Glomerular visceral epithelial cell (primary cell): ENCODE measurements around the gene AMT.
A peak's percentile ranks its signal among the peaks of the same experiment; 100 is the strongest.
"Not testable (repeated sequence)": the region's sequence is repeated elsewhere in the genome, so short reads cannot be mapped to it uniquely, and the experiment has no call there.

Experiments used
- DNase-seq: peaks from one replicate; pipeline ENCODE4 v3.0.0-alpha.2; 2016; ENCODE audit errors: extremely low spot score

Gene AMT

DNA sequence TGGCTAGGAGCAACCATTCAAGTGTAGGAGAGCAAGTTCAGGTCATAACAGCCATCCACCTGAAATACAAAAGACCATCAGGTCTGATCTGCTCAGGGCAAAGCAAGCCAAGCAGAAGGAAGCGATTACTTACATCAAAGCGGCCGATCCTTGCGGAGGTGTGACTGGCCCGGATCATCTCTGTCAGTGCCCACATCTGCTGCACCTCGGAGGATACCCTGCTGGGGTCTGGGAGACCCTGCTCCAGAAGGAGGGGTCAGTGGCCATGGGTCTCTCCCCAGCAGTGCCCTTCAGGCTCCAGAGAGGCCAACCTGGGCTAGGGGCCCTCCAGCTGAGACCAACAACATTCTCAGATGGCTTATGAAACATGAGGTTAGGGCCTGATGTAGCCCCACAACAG, 2.5 kb upstream of the AMT start:
- no peak for DNase-seq

DNA sequence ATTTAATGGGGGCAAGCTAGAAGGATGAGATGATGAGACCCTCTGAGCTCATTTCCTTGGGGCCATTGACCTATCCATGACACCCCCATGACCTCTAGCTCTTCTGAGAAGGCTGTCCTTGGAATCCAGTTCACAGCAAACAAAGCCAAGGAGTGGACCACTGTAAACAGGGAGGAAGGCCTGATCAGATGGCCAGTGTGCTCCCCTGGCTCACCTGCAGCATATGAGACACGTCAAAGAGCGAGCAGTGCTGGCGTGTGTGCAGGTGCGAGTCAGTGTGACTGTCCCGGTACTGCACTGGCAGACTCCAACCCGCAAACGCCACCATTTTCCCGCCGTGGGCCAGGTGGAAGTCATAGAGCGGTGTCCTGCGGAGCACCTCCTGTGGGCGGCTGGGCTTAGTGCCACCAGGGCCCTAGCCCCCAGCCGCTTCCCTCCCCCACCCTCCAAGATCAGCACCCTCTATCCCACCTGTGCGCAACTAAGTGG, 339 bp downstream of the AMT start:
- DNase-seq, result no peak

DNA sequence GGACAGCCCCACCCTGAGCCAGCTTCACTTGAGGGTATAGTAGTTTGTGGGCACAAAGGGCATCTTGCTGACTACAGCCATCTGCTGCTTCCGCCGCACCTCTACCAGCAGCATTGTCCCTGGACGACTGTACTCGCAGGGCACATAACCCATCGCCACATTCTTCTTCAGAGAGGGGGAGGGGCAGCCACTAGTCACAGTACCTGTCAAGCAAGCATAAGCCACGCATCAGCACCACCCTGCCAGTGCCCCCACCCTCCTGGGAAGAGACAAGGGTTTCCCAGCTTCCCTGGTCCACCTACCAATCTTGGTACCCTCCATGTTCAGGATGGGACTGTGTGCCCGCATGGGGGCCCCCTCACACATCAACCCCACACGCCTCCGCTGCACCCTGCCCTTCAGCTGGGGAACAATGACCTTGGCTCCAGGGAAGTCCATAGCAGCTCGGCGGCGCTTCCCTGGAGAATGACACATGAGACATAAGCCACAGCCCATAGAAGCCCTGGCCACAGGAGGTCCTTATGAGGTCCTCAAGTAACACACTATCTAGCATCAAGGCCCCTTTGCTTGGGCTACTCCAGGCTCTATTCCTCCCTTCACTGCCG, 4.7 kb downstream of the AMT start:
- no peak for DNase-seq

DNA sequence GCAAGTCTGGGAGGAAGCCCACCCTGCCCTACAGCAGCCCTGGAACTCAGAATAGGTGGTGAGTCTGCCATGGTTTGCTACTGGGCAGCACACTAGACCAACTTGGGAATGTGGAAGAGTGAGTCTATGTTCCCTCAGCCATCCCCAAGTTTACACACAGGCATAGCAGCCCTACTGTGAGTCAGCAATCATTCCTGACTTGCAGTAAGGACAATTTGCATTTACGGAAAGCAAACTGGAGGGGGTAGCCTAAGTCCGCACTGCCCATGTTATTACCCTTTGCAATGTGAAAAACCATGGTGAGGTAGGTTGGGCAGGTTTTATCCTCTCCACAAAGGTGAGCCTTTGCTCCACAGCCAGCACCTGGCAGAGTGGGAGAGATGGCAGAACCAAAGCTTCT, 5.4 kb downstream of the AMT start:
- DNase-seq, result no peak

DNA sequence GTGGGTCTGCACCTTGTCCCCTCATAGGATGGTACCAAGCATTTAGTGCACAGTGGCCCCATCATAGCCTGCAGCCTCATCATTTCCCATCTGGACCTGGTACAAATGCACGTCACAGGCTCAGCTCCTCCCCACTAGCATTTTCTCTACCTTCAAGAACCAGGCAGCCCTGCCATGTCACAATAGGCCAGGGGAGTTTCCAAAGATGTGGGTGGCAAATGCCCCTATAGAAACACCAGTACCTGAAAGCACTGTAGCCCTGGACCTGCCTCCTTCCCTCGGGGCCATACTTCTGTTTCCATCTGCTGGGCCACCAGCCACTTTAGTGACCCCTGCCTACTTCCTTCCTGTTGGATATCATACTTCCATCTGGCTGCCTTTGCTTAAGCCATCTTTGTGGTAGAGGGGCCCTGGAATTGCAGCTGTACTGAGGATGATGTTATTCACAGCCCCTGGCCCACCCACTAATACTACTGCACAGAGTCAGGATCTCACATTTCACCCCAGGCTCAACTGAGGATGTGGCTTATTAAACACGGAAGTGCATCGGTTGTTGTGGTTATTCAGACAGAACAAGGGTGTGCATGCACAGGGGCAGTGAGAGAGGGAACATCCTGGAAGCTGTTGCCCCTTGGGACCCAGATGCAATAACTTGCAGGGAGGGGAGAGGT, 6.2 kb downstream of the AMT start:
- no peak for DNase-seq

DNA sequence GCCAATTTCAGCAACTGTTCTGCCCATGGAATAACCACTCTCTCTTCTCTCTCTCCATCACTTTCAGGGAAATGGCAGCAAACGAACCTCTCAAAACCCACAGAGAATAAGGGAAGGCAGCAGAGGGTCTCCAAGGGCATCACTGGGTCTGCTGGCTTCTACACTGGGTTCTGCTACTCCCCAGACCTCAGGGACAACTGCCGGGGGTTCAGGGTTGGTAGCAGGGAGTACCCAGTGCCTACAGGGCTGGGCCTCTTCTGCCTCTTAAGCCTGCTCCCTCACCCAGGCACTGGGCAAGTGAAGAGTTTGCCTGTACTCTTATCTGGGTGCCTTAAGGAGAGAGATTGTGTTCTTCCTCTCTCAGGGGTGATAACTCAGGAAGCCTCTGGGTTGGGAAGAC, 7.5 kb downstream of the AMT start:
- no peak for DNase-seq

DNA sequence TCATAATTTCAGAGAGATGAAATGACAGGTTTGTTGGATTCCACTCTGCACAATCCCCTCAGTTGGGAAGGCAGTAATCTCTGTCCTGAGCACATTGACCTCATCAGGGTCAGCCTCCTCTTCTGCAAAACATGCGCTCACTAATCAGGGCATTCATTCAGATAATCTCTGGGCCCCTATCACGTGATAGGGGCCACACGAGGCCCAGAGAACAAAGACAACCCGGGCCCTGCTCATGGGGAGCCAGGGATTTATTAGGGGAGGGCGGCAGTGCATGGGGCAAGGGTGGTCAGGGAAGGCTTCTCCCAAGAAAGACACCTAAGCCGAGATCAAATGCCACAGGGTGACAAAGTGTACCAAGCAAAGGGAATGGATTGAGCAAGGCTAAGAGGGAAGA, 8.9 kb downstream of the AMT start:
- DNase-seq, result no peak

DNA sequence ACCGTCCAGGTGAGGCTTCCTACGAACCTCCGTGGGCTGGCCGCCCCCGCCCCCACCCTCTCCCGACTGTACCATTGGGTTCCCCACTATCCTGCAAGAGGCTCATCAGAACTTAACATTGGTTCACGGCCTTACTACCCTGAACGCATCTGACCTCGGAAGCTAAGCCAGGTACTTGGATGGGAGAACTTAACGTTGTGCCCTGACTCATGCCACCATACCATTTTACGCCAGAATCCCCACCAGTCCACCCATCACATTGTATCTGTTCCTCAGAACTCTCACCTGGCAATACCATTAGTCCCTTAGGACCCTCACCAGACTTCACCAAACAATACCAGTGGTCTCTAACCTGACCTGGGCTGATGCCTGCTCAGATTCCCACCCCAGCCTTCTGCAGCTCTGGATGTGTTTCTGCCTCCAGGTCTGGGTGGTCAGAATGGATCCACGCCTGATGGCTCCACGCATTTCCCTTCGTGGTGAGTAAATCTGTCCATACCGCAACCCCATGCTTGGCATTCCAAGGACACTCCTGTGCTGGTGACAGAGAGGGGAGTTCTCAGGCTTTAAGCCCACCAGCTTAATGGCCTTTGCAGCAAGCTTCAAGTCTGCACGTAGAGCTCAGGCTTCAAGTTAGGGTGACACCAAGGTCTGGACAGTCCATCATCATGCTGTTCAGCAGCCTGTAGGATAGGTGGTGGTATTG, 9.5 kb downstream of the AMT start:
- DNase-seq, result no peak

DNA sequence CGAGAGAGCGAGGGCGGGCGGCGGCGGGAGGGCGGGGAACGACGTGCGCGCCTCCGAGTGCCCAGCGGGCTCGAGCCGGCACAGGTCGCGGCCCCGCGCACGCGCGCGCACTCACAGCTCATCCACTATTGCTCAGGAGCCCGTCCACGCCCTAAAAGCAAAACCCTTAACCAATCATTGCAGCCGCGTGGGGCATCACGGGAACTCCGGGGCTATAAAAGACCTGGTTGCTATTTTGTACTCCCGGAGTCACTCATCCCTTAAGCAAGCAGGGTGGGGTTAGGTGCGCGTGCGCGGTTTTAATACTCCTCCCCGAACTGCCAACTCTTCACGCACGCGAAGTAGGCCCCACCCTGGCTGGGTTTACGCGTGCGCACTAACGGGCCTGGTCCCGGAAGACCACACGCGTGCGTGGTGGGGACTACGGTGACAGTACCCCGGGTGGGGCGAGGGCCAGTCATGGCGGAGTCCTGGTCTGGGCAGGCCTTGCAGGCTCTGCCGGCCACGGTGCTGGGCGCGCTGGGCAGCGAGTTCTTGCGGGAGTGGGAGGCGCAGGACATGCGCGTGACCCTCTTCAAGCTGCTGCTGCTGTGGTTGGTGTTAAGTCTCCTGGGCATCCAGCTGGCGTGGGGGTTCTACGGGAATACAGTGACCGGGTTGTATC, 10.2 kb downstream of the AMT start, which contains the start of the genes RHOA and TCTA:
Gene RHOA, minus strand, starts transcription at position 9 of the 664 bp plus-strand sequence. CDS start 36,387 bp downstream, outside the sequence.
Gene TCTA, plus strand, starts transcription at position 456 of the 664 bp plus-strand sequence. Its CDS starts 4 bp downstream, at position 460.
- peak; percentile 100 for DNase-seq

DNA sequence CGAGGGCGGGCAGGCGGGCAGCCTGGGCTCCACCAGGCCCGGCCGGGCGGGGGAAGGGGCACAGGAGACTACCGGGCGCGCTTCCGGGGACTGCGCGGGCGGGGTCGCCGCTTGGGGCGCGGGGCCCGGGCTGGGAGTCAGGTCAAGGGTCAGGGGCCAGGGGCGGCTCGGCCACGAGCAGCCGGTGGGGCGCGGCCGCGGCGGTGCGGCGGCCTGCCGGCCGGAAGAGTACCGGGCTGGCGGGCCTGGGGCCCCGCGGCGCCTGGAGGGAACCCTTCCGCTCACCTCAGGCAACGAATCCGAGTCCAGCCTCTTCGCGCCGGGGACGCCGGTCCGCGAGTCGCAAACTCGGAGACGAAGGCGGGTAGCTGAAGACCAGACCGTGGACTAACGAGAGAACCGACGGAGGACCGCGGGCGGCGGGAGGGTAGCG, 10.7 kb downstream of the AMT start:
- no peak for DNase-seq

DNA sequence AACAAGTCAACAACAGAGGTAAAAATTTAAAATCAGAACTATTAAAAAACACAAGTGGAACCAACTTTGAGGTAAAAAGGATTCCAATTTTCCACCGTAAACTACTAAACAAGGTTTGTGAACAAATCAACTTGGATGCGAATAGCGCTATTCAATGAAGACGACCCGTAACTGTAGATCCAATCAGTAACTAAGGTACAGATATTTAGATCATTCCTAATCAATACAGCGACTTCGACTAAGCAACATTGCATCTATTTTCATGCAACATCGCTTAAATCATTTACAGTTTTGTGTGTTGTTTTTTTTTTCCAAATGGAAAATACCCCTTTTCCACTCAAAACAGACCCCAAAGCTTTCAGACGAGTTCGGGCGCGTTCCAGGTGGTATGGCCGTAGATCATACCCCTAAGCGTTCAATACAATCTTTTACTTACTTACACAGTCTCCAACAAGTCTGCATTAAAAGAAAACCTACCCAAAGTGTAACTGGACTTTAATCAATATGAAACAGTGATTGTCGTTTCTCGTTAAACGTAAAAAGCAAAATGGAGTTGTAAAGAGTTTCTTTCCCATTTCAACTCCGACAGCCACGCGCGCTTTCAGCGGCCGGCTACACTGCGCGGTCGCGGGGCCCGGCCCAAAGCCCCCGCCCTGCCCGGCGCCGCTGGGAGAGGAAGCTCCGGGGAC, 11.3 kb downstream of the AMT start:
- DNase-seq, result peak; percentile 31

DNA sequence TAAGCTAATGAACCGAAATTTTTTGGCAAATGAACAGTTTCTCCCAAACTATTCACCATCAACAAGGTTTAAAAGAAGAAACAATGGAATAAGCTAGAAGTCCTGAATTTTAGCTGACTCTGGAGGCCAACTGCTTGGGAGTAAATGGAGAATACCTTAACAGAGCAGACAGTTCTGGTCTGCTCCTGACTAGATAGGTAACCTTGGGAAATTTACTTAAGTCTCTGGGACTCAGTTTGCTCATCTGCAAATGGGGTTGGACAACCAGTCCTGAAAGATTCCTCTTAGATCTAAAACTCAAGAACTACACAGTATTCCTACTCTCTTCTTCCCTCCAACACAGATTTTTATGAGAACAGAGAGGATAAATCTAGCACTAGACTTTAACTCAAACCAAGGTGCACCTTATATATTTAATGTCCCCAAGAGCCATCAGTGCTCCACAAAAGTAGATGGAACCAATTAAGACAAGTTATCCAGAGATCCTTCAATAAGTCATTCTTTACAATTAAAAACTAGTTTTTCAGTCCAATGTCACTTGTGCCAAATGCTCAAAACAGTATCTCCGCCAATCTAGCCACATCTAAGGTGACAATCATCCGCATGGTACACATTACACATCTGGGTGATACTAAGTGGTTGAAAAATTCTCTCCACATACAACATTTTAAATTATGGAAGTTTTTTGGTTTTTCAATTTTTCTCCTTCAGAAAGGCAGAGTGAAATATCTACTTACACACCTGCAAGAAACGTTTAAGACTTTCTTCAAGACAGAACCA, 12.0 kb downstream of the AMT start:
- DNase-seq, result no peak

DNA sequence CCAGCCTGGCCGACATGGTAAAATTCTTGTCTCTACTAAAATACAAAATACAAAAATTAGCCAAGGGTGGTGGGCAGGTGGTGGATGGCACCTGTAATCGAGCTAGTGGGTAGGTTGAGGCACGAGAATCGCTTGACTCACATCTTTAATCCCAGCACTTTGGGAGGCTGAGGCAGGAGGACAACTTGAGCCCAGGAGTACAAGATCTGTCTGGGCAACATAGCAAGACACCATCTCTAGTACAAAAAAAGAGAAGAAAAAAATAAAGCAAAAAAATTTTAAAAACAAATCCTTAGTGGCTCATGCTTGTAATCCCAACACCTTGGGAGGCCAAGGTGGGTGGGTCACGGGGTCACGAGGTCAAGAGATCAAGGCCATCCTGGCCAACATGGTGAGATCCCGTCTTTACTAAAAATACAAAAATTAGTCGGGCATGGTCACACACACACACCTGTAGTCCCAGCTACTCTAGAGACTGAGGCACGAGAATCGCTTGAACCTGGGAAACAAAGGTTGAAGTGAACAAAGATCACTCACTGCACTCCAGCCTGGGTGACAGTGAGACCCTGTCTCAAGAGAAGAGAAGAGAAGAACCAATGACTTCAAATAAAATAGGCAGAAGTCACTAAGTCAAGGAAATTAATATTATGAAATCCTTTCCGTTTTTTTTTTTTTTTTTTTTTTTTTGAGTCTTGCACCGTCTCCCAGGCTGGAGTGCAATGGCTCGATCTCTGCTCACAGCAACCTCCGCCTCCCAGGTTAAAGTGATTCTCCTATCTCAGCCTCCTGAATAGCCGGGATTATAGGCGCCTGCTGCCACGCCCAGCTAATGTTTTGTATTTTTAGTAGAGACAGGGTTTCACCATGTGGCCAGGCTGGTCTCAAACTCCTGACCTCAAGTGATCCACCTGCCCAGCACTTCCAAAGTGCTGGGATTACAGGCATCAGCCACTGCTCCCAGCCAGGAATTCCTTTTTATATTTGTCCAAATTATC, 15.4 kb downstream of the AMT start:
- no peak for DNase-seq

DNA sequence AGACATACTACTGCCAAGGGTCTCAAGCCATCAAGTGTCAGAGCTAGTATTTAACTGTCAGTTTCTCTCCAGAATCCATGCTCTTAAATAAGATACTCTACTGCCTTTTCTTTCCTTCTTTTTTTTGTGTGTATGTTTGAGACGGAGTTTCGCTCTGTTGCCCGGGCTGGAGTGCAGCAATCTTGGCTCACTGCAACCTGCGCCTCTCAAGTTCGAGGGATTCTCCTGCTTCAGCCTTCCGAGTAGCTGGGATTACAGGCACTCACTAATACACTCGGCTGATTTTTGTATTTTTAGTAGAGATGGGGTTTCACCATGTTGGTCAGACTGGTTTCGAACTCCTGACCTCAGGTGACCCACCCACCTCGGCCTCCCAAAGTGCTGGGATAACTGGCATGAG, 16.7 kb downstream of the AMT start:
- not testable (repeated sequence) for DNase-seq

DNA sequence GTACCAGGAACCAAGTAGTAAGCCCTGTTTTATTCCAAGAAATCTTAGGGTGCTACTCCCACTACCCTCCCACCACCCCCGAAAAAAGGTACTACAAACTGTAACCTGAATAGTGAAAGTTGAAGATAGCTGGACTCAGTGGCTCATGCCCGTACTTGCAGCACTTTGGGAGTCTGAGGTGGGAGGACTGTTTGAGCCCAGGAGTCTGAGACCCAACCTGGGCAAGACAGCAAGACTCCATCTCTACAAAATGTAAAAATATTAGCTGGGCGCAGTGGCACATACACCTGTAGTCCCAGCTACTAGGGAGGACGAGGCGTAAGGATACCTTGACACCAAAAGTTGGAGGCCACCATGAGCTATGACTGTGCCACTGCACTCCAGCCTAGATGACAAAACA, 18.4 kb downstream of the AMT start:
- DNase-seq, result no peak

DNA sequence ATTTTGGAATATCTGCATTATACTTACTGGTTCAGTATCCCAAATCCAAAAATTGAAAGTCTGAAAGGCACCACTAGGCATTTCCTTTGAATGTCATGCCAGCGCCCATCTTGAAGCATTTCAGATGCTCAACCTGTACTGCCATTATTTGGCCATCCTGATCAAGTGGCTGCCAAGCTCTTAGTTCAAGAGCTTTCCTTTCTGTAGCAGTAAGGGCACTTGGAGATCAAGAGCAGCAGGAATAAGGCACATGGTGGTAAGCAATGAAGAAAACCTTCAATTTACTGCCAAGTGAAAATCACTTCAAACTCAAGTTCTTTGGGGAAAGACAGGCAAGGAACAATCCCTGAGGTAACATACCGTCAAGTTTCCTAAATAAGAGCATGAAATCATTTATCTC, 20.5 kb downstream of the AMT start:
- no peak for DNase-seq

DNA sequence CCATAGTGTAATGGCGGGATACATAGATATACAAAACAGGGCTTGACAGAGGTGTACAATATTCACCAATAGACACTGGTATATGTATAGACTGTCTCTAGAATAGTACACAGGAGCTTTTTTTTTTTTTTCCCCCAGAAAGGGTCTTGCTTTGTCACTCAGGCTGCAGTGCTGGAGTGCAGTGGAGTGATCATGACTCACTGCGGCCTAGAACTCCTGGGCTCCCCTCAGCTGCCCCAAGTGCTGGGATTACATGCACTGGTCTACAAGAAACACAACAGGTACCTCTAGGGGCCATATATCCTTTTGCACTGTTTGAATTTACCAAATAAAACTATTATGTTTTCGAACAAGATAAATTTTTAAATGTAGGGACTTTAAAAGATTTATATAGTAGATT, 22.8 kb downstream of the AMT start:
- peak; percentile 45 for DNase-seq

DNA sequence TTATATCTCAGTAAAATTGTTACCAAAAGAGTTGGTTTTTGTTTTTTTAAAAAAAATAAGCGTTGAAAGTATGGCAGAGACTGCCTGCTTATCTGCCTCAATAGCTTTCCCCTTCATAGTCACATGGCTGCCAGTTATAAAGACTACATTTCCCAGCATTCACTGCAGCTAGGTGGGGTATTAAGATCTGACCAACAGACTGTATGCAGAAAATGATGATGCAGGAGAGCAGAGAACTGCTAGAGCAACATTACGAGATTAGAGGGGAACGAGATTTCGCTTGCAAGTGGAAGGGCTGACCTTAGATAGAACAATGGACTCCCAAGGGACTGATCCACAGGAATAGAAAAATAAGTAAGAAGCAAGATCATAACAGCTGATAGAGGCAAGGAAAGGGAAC, 24.8 kb downstream of the AMT start:
- no peak for DNase-seq

DNA sequence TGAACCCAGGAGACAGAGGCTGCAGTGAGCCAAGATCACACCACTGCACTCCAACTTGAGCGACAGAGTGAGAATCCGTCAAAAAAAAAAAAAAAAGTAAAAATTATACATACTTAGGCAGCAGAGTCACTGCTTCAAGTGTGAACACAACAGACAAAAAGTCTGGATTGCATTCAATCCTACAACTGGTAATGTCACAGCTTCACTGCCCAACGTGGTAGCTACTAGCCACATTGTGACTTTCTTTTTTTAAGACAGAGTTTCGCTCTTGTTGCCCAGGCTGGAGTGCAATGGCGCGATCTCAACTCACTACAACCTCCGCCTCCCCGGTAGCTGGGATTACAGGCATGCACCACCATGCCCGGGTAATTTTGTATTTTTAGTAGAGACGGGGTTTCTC, 31.0 kb downstream of the AMT start:
- not testable (repeated sequence) for DNase-seq

DNA sequence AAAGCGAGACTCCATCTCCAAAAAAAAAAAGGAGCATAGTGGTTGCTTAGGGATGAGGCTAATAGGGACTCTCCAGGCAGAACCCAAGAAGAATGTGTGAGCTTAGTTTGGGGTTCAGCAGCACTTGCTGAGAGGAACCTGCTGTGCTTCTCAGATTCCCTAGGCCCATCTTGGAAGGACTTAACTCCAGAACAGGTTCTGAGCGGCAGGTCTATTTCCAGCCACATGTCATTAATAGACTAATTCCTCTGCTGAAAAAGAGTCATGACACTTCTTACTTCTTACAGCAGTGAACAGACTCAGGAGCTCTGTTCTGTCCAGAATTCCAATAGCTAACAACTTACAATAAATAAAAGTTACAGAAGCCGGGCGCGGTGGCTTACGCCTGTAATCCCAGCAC, 33.0 kb downstream of the AMT start:
- no peak for DNase-seq
